Measurements from ENCODE around the gene POLR2B. TPM values are rescaled to one million over a fixed set of nuclear protein-coding genes. Genes with fewer than 3 reads are reported as not detected.

POLR2B gene
- total RNA-seq, 1 donor from 2014 or later, result 135 TPM

DNA sequence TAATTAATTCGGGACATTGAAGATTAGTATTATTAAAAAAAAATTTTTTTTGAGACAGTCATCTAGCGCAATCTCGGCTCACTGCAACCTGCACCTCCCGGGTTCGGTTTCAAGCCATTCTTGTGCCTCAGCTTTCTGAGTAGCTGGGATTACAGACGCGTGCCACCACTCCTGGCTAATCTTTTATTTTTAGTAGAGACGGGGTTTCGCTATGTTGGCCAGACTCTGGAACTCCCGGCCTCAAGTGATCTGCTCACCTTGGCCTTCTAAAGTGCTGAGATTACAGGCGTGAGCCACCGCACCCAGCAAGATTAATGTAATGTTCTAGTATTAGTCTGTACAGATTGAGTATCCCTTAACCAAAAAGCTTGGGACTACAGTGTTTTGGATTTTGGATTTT, 38.3 kb upstream of the POLR2B start:
- H3K9me3 Mint-ChIP-seq (ENCODE audit: unreplicated experiment), result no peaks in the 10 kb centered on the region
- no peak for DNase-seq
- no peaks in the 10 kb centered on the region for H3K27me3 Mint-ChIP-seq (ENCODE audit: unreplicated experiment)
- no peaks in the 10 kb centered on the region for H3K36me3 Mint-ChIP-seq (ENCODE audit: unreplicated experiment)
- H3K27ac Mint-ChIP-seq (ENCODE audit: unreplicated experiment), result no peak overlapping the region
- H3K4me1 Mint-ChIP-seq (ENCODE audit: low read depth, unreplicated experiment), result no peaks in the 10 kb centered on the region
- TF ChIP-seq, protein P1, sequence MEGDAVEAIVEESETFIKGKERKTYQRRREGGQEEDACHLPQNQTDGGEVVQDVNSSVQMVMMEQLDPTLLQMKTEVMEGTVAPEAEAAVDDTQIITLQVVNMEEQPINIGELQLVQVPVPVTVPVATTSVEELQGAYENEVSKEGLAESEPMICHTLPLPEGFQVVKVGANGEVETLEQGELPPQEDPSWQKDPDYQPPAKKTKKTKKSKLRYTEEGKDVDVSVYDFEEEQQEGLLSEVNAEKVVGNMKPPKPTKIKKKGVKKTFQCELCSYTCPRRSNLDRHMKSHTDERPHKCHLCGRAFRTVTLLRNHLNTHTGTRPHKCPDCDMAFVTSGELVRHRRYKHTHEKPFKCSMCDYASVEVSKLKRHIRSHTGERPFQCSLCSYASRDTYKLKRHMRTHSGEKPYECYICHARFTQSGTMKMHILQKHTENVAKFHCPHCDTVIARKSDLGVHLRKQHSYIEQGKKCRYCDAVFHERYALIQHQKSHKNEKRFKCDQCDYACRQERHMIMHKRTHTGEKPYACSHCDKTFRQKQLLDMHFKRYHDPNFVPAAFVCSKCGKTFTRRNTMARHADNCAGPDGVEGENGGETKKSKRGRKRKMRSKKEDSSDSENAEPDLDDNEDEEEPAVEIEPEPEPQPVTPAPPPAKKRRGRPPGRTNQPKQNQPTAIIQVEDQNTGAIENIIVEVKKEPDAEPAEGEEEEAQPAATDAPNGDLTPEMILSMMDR (IDR thresholded peaks at IDR 0.05; ENCODE audit: partially characterized antibody, unreplicated experiment), result no peak
- no peak overlapping the region for H3K4me3 Mint-ChIP-seq (ENCODE audit: unreplicated experiment)

DNA sequence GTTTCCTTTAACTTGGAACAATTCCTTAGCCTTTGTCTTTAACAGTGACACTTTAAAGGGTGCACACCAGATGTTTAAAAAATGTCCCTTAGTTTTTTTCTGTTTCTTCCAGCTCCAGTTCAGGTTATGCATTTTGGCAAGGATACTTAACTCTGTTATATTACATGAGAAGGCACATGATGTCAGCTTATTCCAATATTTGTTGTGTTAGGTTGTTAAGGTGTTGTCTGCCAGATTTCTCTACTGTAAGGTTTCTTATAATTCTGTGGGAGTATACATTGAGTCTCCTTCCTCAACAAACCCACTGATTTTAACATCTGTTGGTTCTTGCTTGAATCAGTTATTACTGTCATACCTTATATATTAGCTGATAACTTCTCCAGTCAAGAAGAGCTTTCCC, 37.7 kb upstream of the POLR2B start:
- no peak overlapping the region for H3K27ac Mint-ChIP-seq (ENCODE audit: unreplicated experiment)
- no peak overlapping the region for H3K4me3 Mint-ChIP-seq (ENCODE audit: unreplicated experiment)
- H3K9me3 Mint-ChIP-seq (ENCODE audit: unreplicated experiment), result no peaks in the 10 kb centered on the region
- TF ChIP-seq, protein P1 (IDR thresholded peaks at IDR 0.05; ENCODE audit: partially characterized antibody, unreplicated experiment), result no peak
- H3K36me3 Mint-ChIP-seq (ENCODE audit: unreplicated experiment), result no peaks in the 10 kb centered on the region
- H3K27me3 Mint-ChIP-seq (ENCODE audit: unreplicated experiment), result no peaks in the 10 kb centered on the region
- no peaks in the 10 kb centered on the region for H3K4me1 Mint-ChIP-seq (ENCODE audit: low read depth, unreplicated experiment)
- DNase-seq, result no peak

DNA sequence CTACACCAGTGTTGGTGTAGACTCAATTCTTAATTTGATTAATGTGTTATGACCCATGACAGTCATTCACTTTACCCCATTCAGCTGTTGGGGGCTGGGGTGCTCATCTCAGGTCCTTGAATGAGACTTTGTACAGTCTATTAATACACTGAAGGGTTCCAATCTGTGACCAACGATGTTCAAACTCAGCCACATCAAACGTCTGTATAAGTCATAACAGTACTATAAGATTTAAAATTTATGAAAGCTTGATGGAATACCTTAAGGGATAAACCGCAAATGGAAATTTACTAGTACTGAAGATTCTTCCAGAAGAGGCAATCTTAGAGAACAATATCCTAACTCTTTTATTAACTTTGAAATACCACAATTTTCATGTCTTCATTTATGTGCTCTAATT, 37.3 kb upstream of the POLR2B start:
- H3K4me3 Mint-ChIP-seq (ENCODE audit: unreplicated experiment), result no peak overlapping the region
- H3K36me3 Mint-ChIP-seq (ENCODE audit: unreplicated experiment), result no peaks in the 10 kb centered on the region
- no peaks in the 10 kb centered on the region for H3K9me3 Mint-ChIP-seq (ENCODE audit: unreplicated experiment)
- H3K27ac Mint-ChIP-seq (ENCODE audit: unreplicated experiment), result no peak overlapping the region
- no peaks in the 10 kb centered on the region for H3K27me3 Mint-ChIP-seq (ENCODE audit: unreplicated experiment)
- no peak for DNase-seq
- H3K4me1 Mint-ChIP-seq (ENCODE audit: low read depth, unreplicated experiment), result no peaks in the 10 kb centered on the region
- TF ChIP-seq, protein P1 (IDR thresholded peaks at IDR 0.05; ENCODE audit: partially characterized antibody, unreplicated experiment), result no peak

DNA sequence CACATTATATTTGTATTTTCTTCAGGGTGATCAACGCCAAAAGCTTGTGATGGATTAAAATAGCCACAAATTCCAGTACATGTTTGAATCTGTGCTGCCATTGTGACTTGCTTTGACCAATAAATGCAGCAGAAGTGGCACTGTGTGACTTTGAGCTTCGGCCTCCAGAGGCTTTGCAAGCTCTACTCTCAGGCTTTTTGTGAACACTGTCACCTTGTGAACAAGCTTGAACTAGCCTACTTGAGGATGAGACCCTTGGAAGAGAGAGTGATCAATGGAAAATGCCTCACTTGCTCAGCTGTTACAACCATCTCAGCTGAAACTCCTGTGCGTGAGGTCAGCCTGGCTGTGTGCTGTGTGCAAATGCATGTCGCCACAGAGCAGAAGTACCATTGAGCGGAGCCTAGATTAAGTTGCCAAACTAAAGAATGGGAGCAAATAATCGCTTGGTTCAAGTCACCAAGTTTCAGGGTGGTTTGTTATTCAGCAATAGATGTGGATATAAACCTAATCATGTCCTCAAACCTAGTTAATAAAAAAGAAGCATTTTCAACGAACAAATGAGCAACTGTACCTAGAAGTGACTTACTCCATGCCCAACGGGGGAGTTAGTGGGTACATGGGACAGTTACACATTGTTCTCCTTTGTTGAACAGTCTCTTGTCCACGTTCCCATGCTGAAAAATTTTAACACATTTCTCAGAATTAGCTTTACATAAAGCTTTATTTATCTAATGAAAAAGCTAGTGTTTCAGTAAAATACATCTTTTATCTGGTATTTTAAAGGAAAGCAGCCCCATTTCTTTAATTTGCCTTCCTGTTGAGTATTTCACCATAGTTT, 24.8 kb upstream of the POLR2B start:
- H3K27me3 Mint-ChIP-seq (ENCODE audit: unreplicated experiment), result peaks cover 1% of the 10 kb centered on the region
- no peaks in the 10 kb centered on the region for H3K9me3 Mint-ChIP-seq (ENCODE audit: unreplicated experiment)
- no peak for DNase-seq
- TF ChIP-seq, protein P1 (IDR thresholded peaks at IDR 0.05; ENCODE audit: partially characterized antibody, unreplicated experiment), result no peak
- H3K27ac Mint-ChIP-seq (ENCODE audit: unreplicated experiment), result no peak overlapping the region
- H3K4me1 Mint-ChIP-seq (ENCODE audit: low read depth, unreplicated experiment), result peaks cover 8% of the 10 kb centered on the region
- no peaks in the 10 kb centered on the region for H3K36me3 Mint-ChIP-seq (ENCODE audit: unreplicated experiment)
- no peak overlapping the region for H3K4me3 Mint-ChIP-seq (ENCODE audit: unreplicated experiment)

DNA sequence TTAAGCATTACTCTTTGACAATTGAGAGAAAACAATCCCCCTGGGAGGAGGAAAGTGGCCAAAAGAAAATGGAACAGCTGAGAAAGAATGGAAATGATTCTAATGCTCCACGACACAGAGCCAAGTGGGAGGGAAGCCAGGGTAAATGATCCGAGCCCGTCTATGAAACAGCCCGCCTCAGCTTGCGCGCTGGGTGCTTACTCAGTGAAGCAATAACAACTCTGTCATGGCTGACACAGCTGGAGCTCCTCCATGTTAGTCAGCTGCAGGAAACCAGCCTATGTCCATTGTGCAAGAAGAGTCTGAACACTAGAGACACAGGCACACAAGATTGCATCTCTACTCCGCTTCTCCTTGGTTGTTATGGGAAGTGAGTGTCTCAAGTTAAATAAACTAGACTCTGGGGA, 20.6 kb upstream of the POLR2B start:
- Mint-ChIP-seq H3K4me1 (ENCODE audit: low read depth, unreplicated experiment) (peaks cover 5% of the 10 kb centered on the region), H3K27me3 (ENCODE audit: unreplicated experiment) (peaks cover 1% of the 10 kb centered on the region), H3K27ac (ENCODE audit: unreplicated experiment) (no peak overlapping the region), H3K9me3 (ENCODE audit: unreplicated experiment) (no peaks in the 10 kb centered on the region), H3K36me3 (ENCODE audit: unreplicated experiment) (no peaks in the 10 kb centered on the region), H3K4me3 (ENCODE audit: unreplicated experiment) (no peak overlapping the region)
- DNase-seq, result peak; percentile 19
- TF ChIP-seq, protein P1 (IDR thresholded peaks at IDR 0.05; ENCODE audit: partially characterized antibody, unreplicated experiment), result no peak
